Natural killer cell (primary cell): ENCODE measurements around the gene RUNX2. TPM values are rescaled to one million over a fixed set of nuclear protein-coding genes. Genes with fewer than 3 reads are reported as not detected.

Experiments
- ATAC-seq, 3 donors: fragments of 150-1000 bp in 2 of 3; fragments of 200-7000 bp in 1 of 3; cut with Tn5 transposase; 1 replicate in 1 of 3; 2 replicates in 2 of 3; pipeline ENCODE4 v1.10.0; 2021; ENCODE audit warnings: mild to moderate bottlenecking in 2 of 3, moderate library complexity in 2 of 3
- DNase-seq, 2 donors: peaks; one replicate each; pipeline versions ENCODE4 v3.0.0 to v3.0.0-alpha.2; 2013 to 2021; ENCODE audit warnings: mixed read lengths in 1 of 2
- H3K27ac ChIP-seq: one replicate; pipeline ENCODE4 v1.5.1; 2013; ENCODE audit warnings: mild to moderate bottlenecking, low read length
- H3K27me3 ChIP-seq: one replicate; pipeline ENCODE4 v1.6.1; 2013; ENCODE audit warnings: low read length; ENCODE audit not compliant: control insufficient read depth, insufficient read depth
- H3K36me3 ChIP-seq: one replicate; pipeline ENCODE4 v1.6.1; 2013; ENCODE audit warnings: low read length; ENCODE audit not compliant: control insufficient read depth, insufficient read depth
- H3K4me1 ChIP-seq: one replicate; pipeline ENCODE4 v1.6.1; 2013; ENCODE audit warnings: low read length; ENCODE audit not compliant: control insufficient read depth, insufficient read depth
- H3K4me3 ChIP-seq: one replicate; pipeline ENCODE4 v1.5.1; 2013; ENCODE audit warnings: low read length
- H3K9me3 ChIP-seq: one replicate; pipeline ENCODE4 v1.6.1; 2013; ENCODE audit warnings: low read length; ENCODE audit not compliant: control insufficient read depth, insufficient read depth
- H3K27ac Mint-ChIP-seq, 2 donors: one replicate each; pipeline ENCODE4 v1.8.0; 2022; ENCODE audit warnings: mild to moderate bottlenecking in 2 of 2, mixed read lengths in 2 of 2, moderate library complexity in 1 of 2
- H3K27me3 Mint-ChIP-seq, 2 donors: one replicate each; pipeline ENCODE4 v1.8.0; 2022; ENCODE audit warnings: low read depth in 2 of 2, mixed read lengths in 2 of 2
- H3K36me3 Mint-ChIP-seq: one replicate; pipeline ENCODE4 v1.8.0; 2022; ENCODE audit warnings: mixed read lengths
- H3K4me1 Mint-ChIP-seq, 2 donors: one replicate each; pipeline ENCODE4 v1.8.0; 2022; ENCODE audit warnings: mixed read lengths in 2 of 2
- H3K4me3 Mint-ChIP-seq: one replicate; pipeline ENCODE4 v1.8.0; 2022; ENCODE audit warnings: mild to moderate bottlenecking, moderate library complexity, mixed read lengths
- H3K9me3 Mint-ChIP-seq, 2 donors: one replicate each; pipeline ENCODE4 v1.8.0; 2022; ENCODE audit warnings: mixed read lengths in 2 of 2
- CTCF ChIP-seq: fragments of 200-600 bp; IDR thresholded peaks from one replicate; pipeline ENCODE4 v1.8.0; 2022; ENCODE audit warnings: antibody characterized with exemption
- WGBS: methylation state at CpG from one replicate; pipeline ENCODE4 v1.1.7; 2013; ENCODE audit warnings: missing lambda C conversion rate; ENCODE audit not compliant: insufficient coverage; 5-methylcytosine and 5-hydroxymethylcytosine counted together
- intact Hi-C: fragments of 100-400 bp; cut with micrococcal nuclease; formaldehyde crosslinking; loops from one replicate; pipeline ENCODE4 v1.14.2; 2022
- total RNA-seq, 4 donors: library from RNA; stranded (reverse); fragments of 120-200 nt in 1 of 4; gene quantifications; one replicate each; pipeline versions ENCODE4 v1.2.3 to v1.2.4, GENCODE V29; 2013 to 2022

Gene RUNX2
- total RNA-seq, 3 donors from 2014 or later (not counting 1 experiment from before 2014, with no cell fraction given), result 5.0 to 19.2 (median 7.0) TPM

- Mint-ChIP-seq H3K27me3 (no peaks in the 10 kb centered on the region), H3K4me3 (no peak overlapping the region), H3K36me3 (no peaks in the 10 kb centered on the region), H3K9me3 (no peaks in the 10 kb centered on the region), H3K4me1 (peaks cover 0 to 4% of the 10 kb centered on the region in 2 donors), H3K27ac (no peak overlapping the region)
- Histone ChIP-seq H3K4me1 (no peaks in the 10 kb centered on the region), H3K27ac (no peak overlapping the region), H3K4me3 (no peak overlapping the region), H3K36me3 (peaks cover 4% of the 10 kb centered on the region), H3K27me3 (no peaks in the 10 kb centered on the region), H3K9me3 (no peaks in the 10 kb centered on the region)
- ATAC-seq, result no peak
- no peak for TF ChIP-seq CTCF
- no peak for DNase-seq
- 93% methylated on average over 2 of the region's 4 CpGs for WGBS
- intact Hi-C loops, result no loop called here
Observed at GRCh38 chr6:45522486-45522885, 194.4 kb downstream of the RUNX2 start.

- intact Hi-C loops, result no loop called here
- whole genome bisulfite sequencing, result 90% methylated on average over 1 of the region's 1 CpG
- H3K4me1 Mint-ChIP-seq, result peaks cover 0 to 7% of the 10 kb centered on the region in 2 donors
- H3K4me1 ChIP-seq, result peaks cover 6% of the 10 kb centered on the region
- ATAC-seq, result no peak
- H3K27ac Mint-ChIP-seq, result no peak overlapping the region
- no peak for TF ChIP-seq CTCF
- no peaks in the 10 kb centered on the region for H3K36me3 Mint-ChIP-seq
- H3K27me3 Mint-ChIP-seq, result no peaks in the 10 kb centered on the region
- H3K4me3 Mint-ChIP-seq, result no peak overlapping the region
- no peak overlapping the region for H3K27ac ChIP-seq
- no peaks in the 10 kb centered on the region for H3K27me3 ChIP-seq
- no peaks in the 10 kb centered on the region for H3K9me3 Mint-ChIP-seq
- no peaks in the 10 kb centered on the region for H3K9me3 ChIP-seq
- no peaks in the 10 kb centered on the region for H3K36me3 ChIP-seq
- no peak for DNase-seq
- H3K4me3 ChIP-seq, result no peak overlapping the region
Observed at GRCh38 chr6:45527210-45527609, 199.1 kb downstream of the RUNX2 start.

GRCh38 chr6:45531999-45532595 lies 204.0 kb downstream of the RUNX2 start:
- Histone ChIP-seq H3K27ac (no peak overlapping the region), H3K4me3 (no peak overlapping the region), H3K4me1 (peaks cover 6% of the 10 kb centered on the region), H3K27me3 (no peaks in the 10 kb centered on the region), H3K9me3 (no peaks in the 10 kb centered on the region), H3K36me3 (no peaks in the 10 kb centered on the region)
- Mint-ChIP-seq H3K4me3 (no peak overlapping the region), H3K4me1 (peaks cover 7 to 11% of the 10 kb centered on the region in 2 donors), H3K36me3 (no peaks in the 10 kb centered on the region), H3K9me3 (no peaks in the 10 kb centered on the region), H3K27ac (no peak overlapping the region), H3K27me3 (peaks cover 0 to 2% of the 10 kb centered on the region in 2 donors)
- WGBS, result 87% methylated on average over 2 of the region's 2 CpGs
- TF ChIP-seq CTCF, result no peak
- ATAC-seq (no peak), DNase-seq (no peak)
- intact Hi-C loops, result no loop called here

- H3K4me3 ChIP-seq, result no peak overlapping the region
- 58% methylated on average over 5 of the region's 6 CpGs for WGBS
- H3K27me3 ChIP-seq, result no peaks in the 10 kb centered on the region
- DNase-seq (no peak), ATAC-seq (no peak)
- H3K9me3 ChIP-seq, result no peaks in the 10 kb centered on the region
- peak overlapping the region in 1 of 2 donors; percentile 66 for H3K27ac Mint-ChIP-seq
- H3K27me3 Mint-ChIP-seq, result peaks cover 0 to 2% of the 10 kb centered on the region in 2 donors
- intact Hi-C loops, result no loop called here
- peaks cover 7 to 11% of the 10 kb centered on the region in 2 donors for H3K4me1 Mint-ChIP-seq
- H3K36me3 Mint-ChIP-seq, result no peaks in the 10 kb centered on the region
- no peak overlapping the region for H3K27ac ChIP-seq
- no peak overlapping the region for H3K4me3 Mint-ChIP-seq
- H3K4me1 ChIP-seq, result peaks cover 6% of the 10 kb centered on the region
- H3K9me3 Mint-ChIP-seq, result no peaks in the 10 kb centered on the region
- no peak for TF ChIP-seq CTCF
- H3K36me3 ChIP-seq, result no peaks in the 10 kb centered on the region
Observed at GRCh38 chr6:45532721-45533210, 204.6 kb downstream of the RUNX2 start.
